ENCODE data around the gene C11orf71. TPM values are rescaled to one million over a fixed set of nuclear protein-coding genes. Genes with fewer than 3 reads are reported as not detected.

The C11orf71 gene
- total and polyA plus RNA-seq, 9 of the 15 experiments (the other 6 are each of a cell fraction or from before 2014, with no cell fraction given), result 2.9 to 15.1 (median 9.1) TPM

DNA sequence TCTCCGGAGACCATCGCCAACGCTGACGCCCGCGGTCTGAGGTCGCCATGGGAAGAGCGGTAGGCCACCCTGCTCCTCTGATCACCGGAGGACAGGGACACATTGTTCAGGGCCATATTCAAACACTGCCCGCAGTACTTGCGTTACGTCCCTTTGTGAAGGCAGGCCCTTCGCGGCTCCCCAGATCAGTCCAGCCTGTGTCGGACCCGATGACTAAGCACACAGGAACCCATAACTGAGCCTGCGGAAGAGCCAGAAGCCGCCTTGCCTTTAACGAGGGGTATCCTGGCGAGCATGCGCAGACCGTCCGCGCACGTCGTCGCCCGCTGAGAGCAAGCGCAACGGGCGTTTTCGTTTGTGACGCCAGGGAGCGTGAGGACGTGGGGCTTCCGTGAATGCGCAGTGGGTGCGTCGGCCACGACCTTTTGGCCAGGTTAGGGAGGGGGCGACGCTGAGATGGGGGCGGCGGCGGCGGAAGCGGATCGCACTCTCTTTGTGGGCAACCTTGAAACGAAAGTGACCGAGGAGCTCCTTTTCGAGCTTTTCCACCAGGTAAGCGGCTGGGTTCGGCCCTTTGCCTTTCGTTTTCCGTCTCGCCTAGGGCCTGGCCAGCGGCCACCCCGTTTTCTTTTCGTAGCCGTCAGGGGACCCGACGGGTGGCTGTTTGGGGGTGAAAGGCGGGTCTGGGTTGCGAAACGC, at the start of gene C11orf71, which contains the start of gene RBM7 (continued):
- TF ChIP-seq, protein P1, sequence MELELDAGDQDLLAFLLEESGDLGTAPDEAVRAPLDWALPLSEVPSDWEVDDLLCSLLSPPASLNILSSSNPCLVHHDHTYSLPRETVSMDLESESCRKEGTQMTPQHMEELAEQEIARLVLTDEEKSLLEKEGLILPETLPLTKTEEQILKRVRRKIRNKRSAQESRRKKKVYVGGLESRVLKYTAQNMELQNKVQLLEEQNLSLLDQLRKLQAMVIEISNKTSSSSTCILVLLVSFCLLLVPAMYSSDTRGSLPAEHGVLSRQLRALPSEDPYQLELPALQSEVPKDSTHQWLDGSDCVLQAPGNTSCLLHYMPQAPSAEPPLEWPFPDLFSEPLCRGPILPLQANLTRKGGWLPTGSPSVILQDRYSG (tag; conservative IDR thresholded peaks at IDR 0.05; ENCODE audit: low read depth), result peak; percentile 57; the same call in 1 of the 2 replicates
- TF ChIP-seq FUS (optimal IDR thresholded peaks at IDR 0.05; ENCODE audit: low read depth, low read length), result no peak
- TF ChIP-seq KAT8 (IDR thresholded peaks at IDR 0.05; ENCODE audit: low read depth), result no peak
- TF ChIP-seq DDX20 (tag; IDR thresholded peaks at IDR 0.05; ENCODE audit: low read depth), result no peak
- TF ChIP-seq PTTG1 (tag; IDR thresholded peaks at IDR 0.05; ENCODE audit: low read depth), result no peak
- peak in 1 of 2 experiments; percentile 48; a peak in 1 of 4 replicates for TF ChIP-seq NONO (IDR thresholded peaks at IDR 0.05; ENCODE audit: low read depth in 2 of 2, low read length in 1 of 2)
- TF ChIP-seq, protein P2, sequence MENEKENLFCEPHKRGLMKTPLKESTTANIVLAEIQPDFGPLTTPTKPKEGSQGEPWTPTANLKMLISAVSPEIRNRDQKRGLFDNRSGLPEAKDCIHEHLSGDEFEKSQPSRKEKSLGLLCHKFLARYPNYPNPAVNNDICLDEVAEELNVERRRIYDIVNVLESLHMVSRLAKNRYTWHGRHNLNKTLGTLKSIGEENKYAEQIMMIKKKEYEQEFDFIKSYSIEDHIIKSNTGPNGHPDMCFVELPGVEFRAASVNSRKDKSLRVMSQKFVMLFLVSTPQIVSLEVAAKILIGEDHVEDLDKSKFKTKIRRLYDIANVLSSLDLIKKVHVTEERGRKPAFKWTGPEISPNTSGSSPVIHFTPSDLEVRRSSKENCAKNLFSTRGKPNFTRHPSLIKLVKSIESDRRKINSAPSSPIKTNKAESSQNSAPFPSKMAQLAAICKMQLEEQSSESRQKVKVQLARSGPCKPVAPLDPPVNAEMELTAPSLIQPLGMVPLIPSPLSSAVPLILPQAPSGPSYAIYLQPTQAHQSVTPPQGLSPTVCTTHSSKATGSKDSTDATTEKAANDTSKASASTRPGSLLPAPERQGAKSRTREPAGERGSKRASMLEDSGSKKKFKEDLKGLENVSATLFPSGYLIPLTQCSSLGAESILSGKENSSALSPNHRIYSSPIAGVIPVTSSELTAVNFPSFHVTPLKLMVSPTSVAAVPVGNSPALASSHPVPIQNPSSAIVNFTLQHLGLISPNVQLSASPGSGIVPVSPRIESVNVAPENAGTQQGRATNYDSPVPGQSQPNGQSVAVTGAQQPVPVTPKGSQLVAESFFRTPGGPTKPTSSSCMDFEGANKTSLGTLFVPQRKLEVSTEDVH (IDR thresholded peaks at IDR 0.05; ENCODE audit: low read depth, partially characterized antibody), result no peak
- no peak for TF ChIP-seq SRSF1 (IDR thresholded peaks at IDR 0.05; ENCODE audit: low read depth, low read length)
- no peak for TF ChIP-seq ZFP1 (CRISPR knock-in tag; IDR thresholded peaks at IDR 0.05)
- TF ChIP-seq SMAD3 (CRISPR knock-in tag; conservative IDR thresholded peaks at IDR 0.05), result no peak
- TF ChIP-seq MCM3 (IDR thresholded peaks at IDR 0.05), result no peak
- peak; percentile 49; the same call in 1 of the 2 replicates for TF ChIP-seq ZNF431 (CRISPR knock-in tag; IDR thresholded peaks at IDR 0.05)
- TF ChIP-seq GATAD2B (IDR thresholded peaks at IDR 0.05; ENCODE audit: borderline replicate concordance), result no peak
- TF ChIP-seq, protein P3, sequence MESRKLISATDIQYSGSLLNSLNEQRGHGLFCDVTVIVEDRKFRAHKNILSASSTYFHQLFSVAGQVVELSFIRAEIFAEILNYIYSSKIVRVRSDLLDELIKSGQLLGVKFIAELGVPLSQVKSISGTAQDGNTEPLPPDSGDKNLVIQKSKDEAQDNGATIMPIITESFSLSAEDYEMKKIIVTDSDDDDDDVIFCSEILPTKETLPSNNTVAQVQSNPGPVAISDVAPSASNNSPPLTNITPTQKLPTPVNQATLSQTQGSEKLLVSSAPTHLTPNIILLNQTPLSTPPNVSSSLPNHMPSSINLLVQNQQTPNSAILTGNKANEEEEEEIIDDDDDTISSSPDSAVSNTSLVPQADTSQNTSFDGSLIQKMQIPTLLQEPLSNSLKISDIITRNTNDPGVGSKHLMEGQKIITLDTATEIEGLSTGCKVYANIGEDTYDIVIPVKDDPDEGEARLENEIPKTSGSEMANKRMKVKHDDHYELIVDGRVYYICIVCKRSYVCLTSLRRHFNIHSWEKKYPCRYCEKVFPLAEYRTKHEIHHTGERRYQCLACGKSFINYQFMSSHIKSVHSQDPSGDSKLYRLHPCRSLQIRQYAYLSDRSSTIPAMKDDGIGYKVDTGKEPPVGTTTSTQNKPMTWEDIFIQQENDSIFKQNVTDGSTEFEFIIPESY (CRISPR knock-in tag; IDR thresholded peaks at IDR 0.05), result peak; percentile 9; the same call in 1 of the 2 replicates
- TF ChIP-seq, protein P4, sequence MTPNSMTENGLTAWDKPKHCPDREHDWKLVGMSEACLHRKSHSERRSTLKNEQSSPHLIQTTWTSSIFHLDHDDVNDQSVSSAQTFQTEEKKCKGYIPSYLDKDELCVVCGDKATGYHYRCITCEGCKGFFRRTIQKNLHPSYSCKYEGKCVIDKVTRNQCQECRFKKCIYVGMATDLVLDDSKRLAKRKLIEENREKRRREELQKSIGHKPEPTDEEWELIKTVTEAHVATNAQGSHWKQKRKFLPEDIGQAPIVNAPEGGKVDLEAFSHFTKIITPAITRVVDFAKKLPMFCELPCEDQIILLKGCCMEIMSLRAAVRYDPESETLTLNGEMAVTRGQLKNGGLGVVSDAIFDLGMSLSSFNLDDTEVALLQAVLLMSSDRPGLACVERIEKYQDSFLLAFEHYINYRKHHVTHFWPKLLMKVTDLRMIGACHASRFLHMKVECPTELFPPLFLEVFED (CRISPR knock-in tag; conservative IDR thresholded peaks at IDR 0.05), result no peak
- no peak for TF ChIP-seq GABPB2 (CRISPR knock-in tag; conservative IDR thresholded peaks at IDR 0.05)
- TF ChIP-seq, protein P5, sequence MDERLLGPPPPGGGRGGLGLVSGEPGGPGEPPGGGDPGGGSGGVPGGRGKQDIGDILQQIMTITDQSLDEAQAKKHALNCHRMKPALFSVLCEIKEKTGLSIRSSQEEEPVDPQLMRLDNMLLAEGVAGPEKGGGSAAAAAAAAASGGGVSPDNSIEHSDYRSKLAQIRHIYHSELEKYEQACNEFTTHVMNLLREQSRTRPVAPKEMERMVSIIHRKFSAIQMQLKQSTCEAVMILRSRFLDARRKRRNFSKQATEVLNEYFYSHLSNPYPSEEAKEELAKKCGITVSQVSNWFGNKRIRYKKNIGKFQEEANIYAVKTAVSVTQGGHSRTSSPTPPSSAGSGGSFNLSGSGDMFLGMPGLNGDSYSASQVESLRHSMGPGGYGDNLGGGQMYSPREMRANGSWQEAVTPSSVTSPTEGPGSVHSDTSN (CRISPR knock-in tag; IDR thresholded peaks at IDR 0.05; ENCODE audit: low read depth), result no peak
- TF ChIP-seq, protein P5 (tag; conservative IDR thresholded peaks at IDR 0.05; ENCODE audit: low read depth), result no peak
